H9 (cell line): ENCODE measurements around the gene SERPINB3. TPM values are rescaled to one million over a fixed set of nuclear protein-coding genes. Genes with fewer than 3 reads are reported as not detected.

Experiments used
- DNase-seq: peaks from one replicate; pipeline ENCODE4 v3.0.0-alpha.2; 2017
- H2AFZ ChIP-seq: one replicate; pipeline ENCODE4 v1.6.1; 2013; ENCODE audit warnings: mild to moderate bottlenecking, low read length, control low read depth, moderate library complexity
- H2AK5ac ChIP-seq: 2 replicates; pipeline ENCODE4 v1.6.1; 2013; ENCODE audit warnings: low read length, control low read depth, mixed read lengths; ENCODE audit not compliant: insufficient read length
- H2BK120ac ChIP-seq: one replicate; pipeline ENCODE4 v1.6.1; 2013; ENCODE audit warnings: low read depth, mild to moderate bottlenecking, low read length, control low read depth, inconsistent platforms; ENCODE audit not compliant: poor library complexity, severe bottlenecking
- H2BK12ac ChIP-seq: 2 replicates; pipeline ENCODE4 v1.6.1; 2013; ENCODE audit warnings: low read length, control low read depth, mixed read lengths, low read depth; ENCODE audit not compliant: insufficient read length
- H2BK15ac ChIP-seq: 2 replicates; pipeline ENCODE4 v1.6.1; 2013; ENCODE audit warnings: low read depth, low read length, control low read depth
- H2BK20ac ChIP-seq: one replicate; pipeline ENCODE4 v1.6.1; 2013; ENCODE audit warnings: low read depth, mild to moderate bottlenecking, low read length, control low read depth, inconsistent platforms; ENCODE audit not compliant: poor library complexity, severe bottlenecking
- H2BK5ac ChIP-seq: 2 replicates; pipeline ENCODE4 v1.6.1; 2013; ENCODE audit warnings: low read length, control low read depth, mixed read lengths; ENCODE audit not compliant: insufficient read length
- H3K14ac ChIP-seq: 2 replicates; pipeline ENCODE4 v1.6.1; 2013; ENCODE audit warnings: low read length, control low read depth; ENCODE audit not compliant: insufficient read depth
- H3K18ac ChIP-seq: 2 replicates; pipeline ENCODE4 v1.6.1; 2013; ENCODE audit warnings: low read depth, mild to moderate bottlenecking, mixed read lengths, low read length, control low read depth; ENCODE audit not compliant: insufficient read length
- H3K23ac ChIP-seq: 2 replicates; pipeline ENCODE4 v1.6.1; 2013; ENCODE audit warnings: low read length, control low read depth, mixed read lengths, low read depth; ENCODE audit not compliant: insufficient read length
- H3K23me2 ChIP-seq: 2 replicates; pipeline ENCODE4 v1.6.1; 2013; ENCODE audit warnings: low read depth, mild to moderate bottlenecking, mixed read lengths, low read length, control low read depth; ENCODE audit not compliant: insufficient read length, poor library complexity, severe bottlenecking
- H3K27ac ChIP-seq: 2 replicates; pipeline ENCODE4 v1.5.1; 2013; ENCODE audit warnings: low read length, control low read depth, mixed read lengths, low read depth; ENCODE audit not compliant: insufficient read length
- H3K27me3 ChIP-seq: 2 replicates; pipeline ENCODE4 v1.6.1; 2013; ENCODE audit warnings: low read length, control low read depth, inconsistent platforms; ENCODE audit not compliant: insufficient read depth
- H3K4ac ChIP-seq: 2 replicates; pipeline ENCODE4 v1.6.1; 2013; ENCODE audit warnings: low read depth, mild to moderate bottlenecking, control low read depth, inconsistent platforms, low read length, moderate library complexity
- H3K4me1 ChIP-seq: 2 replicates; pipeline ENCODE4 v1.6.1; 2013; ENCODE audit warnings: low read length, control low read depth, inconsistent platforms; ENCODE audit not compliant: insufficient read depth
- H3K4me2 ChIP-seq: 2 replicates; pipeline ENCODE4 v1.6.1; 2013; ENCODE audit warnings: low read length, control low read depth, mixed read lengths; ENCODE audit not compliant: insufficient read length, insufficient read depth
- H3K56ac ChIP-seq: 2 replicates; pipeline ENCODE4 v1.6.1; 2013; ENCODE audit warnings: low read depth, mild to moderate bottlenecking, mixed read lengths, low read length, control low read depth; ENCODE audit not compliant: insufficient read length
- H3K79me1 ChIP-seq: 2 replicates; pipeline ENCODE4 v1.6.1; 2013; ENCODE audit warnings: low read depth, mild to moderate bottlenecking, moderate library complexity, low read length, control low read depth, inconsistent platforms; ENCODE audit not compliant: insufficient read depth, poor library complexity, severe bottlenecking
- H3K79me2 ChIP-seq: 2 replicates; pipeline ENCODE4 v1.6.1; 2013; ENCODE audit warnings: low read length, control low read depth, inconsistent platforms; ENCODE audit not compliant: insufficient read depth
- H3K9ac ChIP-seq: 2 replicates; pipeline ENCODE4 v1.6.1; 2013; ENCODE audit warnings: low read length, control low read depth, mixed read lengths; ENCODE audit not compliant: insufficient read length; ENCODE audit errors: extremely low read depth
- H3K9me3 ChIP-seq: one replicate; pipeline ENCODE4 v1.6.1; 2013; ENCODE audit warnings: low read depth, low read length, inconsistent platforms; ENCODE audit not compliant: control insufficient read depth
- H3T11ph ChIP-seq: one replicate; pipeline ENCODE4 v1.6.1; 2013; ENCODE audit warnings: mild to moderate bottlenecking, low read length, control low read depth, inconsistent platforms
- H4K20me1 ChIP-seq: one replicate; pipeline ENCODE4 v1.6.1; 2013; ENCODE audit not compliant: control insufficient read depth, insufficient read length, insufficient read depth
- H4K5ac ChIP-seq: 2 replicates; pipeline ENCODE4 v1.6.1; 2013; ENCODE audit warnings: low read depth, mild to moderate bottlenecking, mixed read lengths, low read length, control low read depth; ENCODE audit not compliant: insufficient read length
- H4K8ac ChIP-seq: replicated peaks from 2 replicates; pipeline ENCODE4 v1.6.1; 2013; ENCODE audit warnings: low read length, control low read depth, mixed read lengths, low read depth; ENCODE audit not compliant: insufficient read length
- H4K91ac ChIP-seq: 2 replicates; pipeline ENCODE4 v1.6.1; 2013; ENCODE audit warnings: low read depth, mild to moderate bottlenecking, moderate library complexity, mixed read lengths, low read length, control low read depth; ENCODE audit not compliant: insufficient read length
- H3K27ac Mint-ChIP-seq, 3 experiments: 2 replicates in 2 of 3; 3 replicates in 1 of 3; pipeline ENCODE4 v1.8.0; 2020 to 2021; ENCODE audit warnings: mixed read lengths in 3 of 3, mild to moderate bottlenecking in 1 of 3, moderate library complexity in 1 of 3
- H3K27me3 Mint-ChIP-seq: 2 replicates; pipeline ENCODE4 v1.8.0; 2021; ENCODE audit warnings: low read depth, mild to moderate bottlenecking, moderate library complexity, mixed read lengths
- H3K36me3 Mint-ChIP-seq, 3 experiments: 2 replicates in 2 of 3; 3 replicates in 1 of 3; pipeline ENCODE4 v1.8.0; 2020 to 2021; ENCODE audit warnings: low read depth in 3 of 3, mixed read lengths in 3 of 3; ENCODE audit not compliant: insufficient read depth in 1 of 3
- H3K4me1 Mint-ChIP-seq, 2 experiments: 2 replicates each; pipeline ENCODE4 v1.8.0; 2020; ENCODE audit warnings: mixed read lengths in 2 of 2
- H3K4me3 Mint-ChIP-seq, 2 experiments: 2 replicates in 1 of 2; 3 replicates in 1 of 2; pipeline ENCODE4 v1.8.0; 2020 to 2021; ENCODE audit warnings: mild to moderate bottlenecking in 2 of 2, mixed read lengths in 2 of 2, moderate library complexity in 1 of 2
- H3K9me3 Mint-ChIP-seq, 2 experiments: 2 replicates in 1 of 2; 3 replicates in 1 of 2; pipeline ENCODE4 v1.8.0; 2020; ENCODE audit warnings: mild to moderate bottlenecking in 2 of 2, mixed read lengths in 2 of 2, moderate library complexity in 1 of 2
- CTCF ChIP-seq: fragments of 200-600 bp; sonication (generic); conservative IDR thresholded peaks from 3 replicates; pipeline ENCODE4 v1.8.0; 2021; ENCODE audit warnings: antibody characterized with exemption, mild to moderate bottlenecking
- WGBS: extraction: QIAGEN DNeasy Blood & Tissue Kit; methylation state at CpG from one replicate; pipeline ENCODE4 v1.1.7; 2013; ENCODE audit warnings: missing lambda C conversion rate, low lambda C conversion rate, mixed read lengths; ENCODE audit not compliant: insufficient read length; ENCODE audit errors: extremely low coverage; 5-methylcytosine and 5-hydroxymethylcytosine counted together
- total RNA-seq: library from RNA; stranded (reverse); gene quantifications from 2 replicates; pipeline ENCODE4 v1.2.1, GENCODE V29; 2021

SERPINB3 gene
- total RNA-seq, 1 experiment from 2014 or later: 1.7 TPM

DNA sequence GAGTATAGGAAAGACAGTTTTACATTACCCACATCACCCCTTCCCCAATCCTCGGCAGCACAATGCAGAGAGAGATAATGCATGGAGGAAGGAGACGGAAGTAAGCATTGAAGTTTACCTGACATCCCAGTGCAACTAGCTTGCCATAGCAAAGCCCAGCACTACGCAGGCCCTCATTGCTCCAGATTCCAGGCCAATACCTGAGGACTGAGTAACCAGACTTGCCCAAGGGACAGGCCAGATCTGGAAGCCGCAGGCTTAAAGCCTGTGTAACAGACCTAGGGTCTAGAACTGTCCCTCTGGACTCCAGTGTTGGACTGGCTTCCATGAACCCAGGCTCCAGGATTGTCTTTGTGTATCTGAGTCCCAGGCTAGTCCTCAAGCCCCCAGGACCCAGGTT is 35.3 kb downstream of the SERPINB3 start:
- Histone ChIP-seq H4K91ac (no peak overlapping the region), H3K4me2 (no peak overlapping the region), H2AK5ac (no peak overlapping the region), H3K9ac (no peak overlapping the region), H2AFZ (no peak overlapping the region), H2BK120ac (no peak overlapping the region), H2BK5ac (no peak overlapping the region), H3K4ac (no peak overlapping the region), H3K23me2 (no peaks in the 10 kb centered on the region), H3K56ac (no peak overlapping the region), H3K79me2 (no peaks in the 10 kb centered on the region), H4K20me1 (no peaks in the 10 kb centered on the region), H3K18ac (no peak overlapping the region), H3K4me1 (no peaks in the 10 kb centered on the region), H3K27ac (no peak overlapping the region), H3K23ac (no peak overlapping the region), H3K14ac (no peak overlapping the region), H3K79me1 (no peaks in the 10 kb centered on the region), H2BK15ac (no peak overlapping the region), H4K5ac (no peak overlapping the region), H3T11ph (no peak overlapping the region), H2BK12ac (no peak overlapping the region), H3K27me3 (no peaks in the 10 kb centered on the region), H2BK20ac (no peak overlapping the region), H4K8ac (no peak overlapping the region), H3K9me3 (peaks cover 13% of the 10 kb centered on the region)
- no CpG with 5 or more reads among the region's 4 CpGs for WGBS
- peaks cover 50% of the 10 kb centered on the region in 2 experiments for H3K9me3 Mint-ChIP-seq
- peaks cover 0 to 4% of the 10 kb centered on the region in 2 experiments; a peak in 1 of 4 replicates for H3K4me1 Mint-ChIP-seq
- no peak overlapping the region for H3K4me3 Mint-ChIP-seq
- no peak for DNase-seq
- TF ChIP-seq CTCF: no peak
- no peak overlapping the region for H3K27ac Mint-ChIP-seq
- H3K27me3 Mint-ChIP-seq: no peaks in the 10 kb centered on the region; the same call in none of the 2 replicates
- H3K36me3 Mint-ChIP-seq: peaks cover 19 to 45% (median 36%) of the 10 kb centered on the region in 3 experiments
